T-helper 2 cell treated with Interferon-gamma antibody and Interleukin-4, amounts not matched to agents 100 ng/mL and 5 ng/mL, for 36 hours (primary cell): ENCODE measurements around the gene KCTD18. TPM values are rescaled to one million over a fixed set of nuclear protein-coding genes. Genes with fewer than 3 reads are reported as not detected.

Source experiments
- total RNA-seq: library from RNA; stranded (reverse); gene quantifications from 2 replicates; pipeline ENCODE4 v1.2.3, GENCODE V29; 2022

Gene KCTD18
- total RNA-seq, 1 donor from 2014 or later, result 15.1 TPM

Other genes starting within 250 kb of the KCTD18 start
- gene SPATS2L, start 203.4 kb downstream of the KCTD18 start, total RNA-seq, result 52.4 and 54.0 TPM in 2 replicates
- gene SGO2, start 16.1 kb upstream of the KCTD18 start, total RNA-seq, result 45.0 and 46.8 TPM in 2 replicates
- gene AOX1, start 75.9 kb upstream of the KCTD18 start, total RNA-seq, result 0.20 TPM in 1 of 2 replicates, not detected in the other